ENCODE measurements around the gene PSME3.

DNA sequence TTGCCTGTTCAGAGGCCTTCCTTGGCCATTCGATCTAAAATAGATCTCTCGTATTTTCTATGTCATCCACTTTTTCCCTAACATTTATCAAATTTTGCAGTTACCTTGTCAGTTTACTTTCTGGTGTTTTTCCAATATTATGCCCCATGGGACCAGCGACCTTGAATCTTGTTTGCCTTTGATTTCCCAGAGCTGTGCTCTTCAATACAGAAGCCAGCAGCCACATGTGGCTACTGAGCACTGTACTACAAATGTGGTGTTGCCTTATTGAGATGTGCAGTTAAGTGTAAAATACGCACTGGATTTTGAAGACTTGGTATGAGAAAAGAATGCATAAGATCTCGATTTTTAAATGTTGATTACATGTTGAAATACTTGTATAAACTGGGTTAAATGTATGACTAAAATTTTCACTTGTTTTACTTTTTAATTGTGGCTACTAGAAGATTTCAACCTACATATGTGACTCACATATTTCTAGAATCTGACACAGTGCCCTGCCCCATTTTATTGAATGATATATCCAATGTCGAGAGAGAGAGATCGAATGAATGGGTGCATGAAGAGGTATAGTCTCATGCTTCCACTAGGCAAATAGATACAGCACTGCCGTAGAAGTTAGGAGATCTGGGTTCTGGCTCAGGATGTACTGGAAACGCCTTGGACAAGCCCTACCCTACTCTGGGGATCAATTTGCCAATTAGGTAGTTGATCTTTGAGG is 824 bp upstream of the PSME3 start:
- TF ChIP-seq, protein P1, sequence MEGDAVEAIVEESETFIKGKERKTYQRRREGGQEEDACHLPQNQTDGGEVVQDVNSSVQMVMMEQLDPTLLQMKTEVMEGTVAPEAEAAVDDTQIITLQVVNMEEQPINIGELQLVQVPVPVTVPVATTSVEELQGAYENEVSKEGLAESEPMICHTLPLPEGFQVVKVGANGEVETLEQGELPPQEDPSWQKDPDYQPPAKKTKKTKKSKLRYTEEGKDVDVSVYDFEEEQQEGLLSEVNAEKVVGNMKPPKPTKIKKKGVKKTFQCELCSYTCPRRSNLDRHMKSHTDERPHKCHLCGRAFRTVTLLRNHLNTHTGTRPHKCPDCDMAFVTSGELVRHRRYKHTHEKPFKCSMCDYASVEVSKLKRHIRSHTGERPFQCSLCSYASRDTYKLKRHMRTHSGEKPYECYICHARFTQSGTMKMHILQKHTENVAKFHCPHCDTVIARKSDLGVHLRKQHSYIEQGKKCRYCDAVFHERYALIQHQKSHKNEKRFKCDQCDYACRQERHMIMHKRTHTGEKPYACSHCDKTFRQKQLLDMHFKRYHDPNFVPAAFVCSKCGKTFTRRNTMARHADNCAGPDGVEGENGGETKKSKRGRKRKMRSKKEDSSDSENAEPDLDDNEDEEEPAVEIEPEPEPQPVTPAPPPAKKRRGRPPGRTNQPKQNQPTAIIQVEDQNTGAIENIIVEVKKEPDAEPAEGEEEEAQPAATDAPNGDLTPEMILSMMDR (IDR thresholded peaks at IDR 0.05): no peak
- TF ChIP-seq EZH2phosphoT487 (IDR thresholded peaks at IDR 0.05): no peak
